Measurements from ENCODE around the gene COL26A1. TPM values are rescaled to one million over a fixed set of nuclear protein-coding genes. Genes with fewer than 3 reads are reported as not detected.

COL26A1 gene
- total RNA-seq, 6 donors from 2014 or later = 0.20 to 1.0 (median 0.30) TPM; not detected in 2

DNA sequence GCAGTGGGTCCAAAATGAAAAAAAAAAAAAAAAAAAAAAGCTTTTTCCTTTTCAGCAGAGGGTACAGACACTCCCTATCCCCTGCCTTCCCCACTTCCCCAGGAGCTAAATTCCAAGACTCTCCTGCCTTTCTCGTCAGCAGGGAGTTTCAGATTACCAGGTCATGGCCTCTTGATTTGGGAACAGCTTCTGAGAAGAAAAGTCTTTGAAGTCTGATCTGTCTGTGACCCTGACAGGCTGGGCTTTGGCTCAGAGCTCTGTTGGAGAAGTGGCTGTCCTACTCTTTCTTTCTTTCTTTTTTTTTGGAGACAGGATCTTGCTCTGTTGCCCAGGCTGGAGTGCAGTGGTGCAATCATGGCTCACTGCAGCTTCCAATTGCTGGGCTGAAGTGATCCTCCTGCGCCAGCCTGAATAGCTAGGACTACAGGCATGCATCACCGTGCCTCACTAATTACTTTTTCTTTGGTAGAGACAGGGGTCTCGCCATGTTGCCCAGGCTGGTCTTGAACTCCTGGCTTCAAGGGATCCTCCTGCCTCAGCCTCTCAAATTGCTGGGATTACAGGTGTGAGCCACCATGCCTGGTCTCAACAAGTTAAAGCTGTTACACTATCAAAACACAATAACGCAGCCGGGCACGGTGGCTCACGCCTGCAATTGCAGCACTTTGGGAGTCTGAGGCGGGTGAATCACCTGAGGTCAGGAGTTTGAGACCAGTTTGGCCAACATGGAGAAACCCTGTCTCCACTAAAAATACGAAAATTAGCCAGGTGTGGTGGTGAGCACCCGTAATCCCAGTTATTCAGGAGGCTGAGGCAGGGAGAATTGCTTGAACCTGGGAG, 59.9 kb downstream of the COL26A1 start:
- 88 to 90% methylated on average over 8 to 11 of the region's 11 CpGs for WGBS, 2 donors
- H3K9me3 ChIP-seq = no peaks in the 10 kb centered on the region
- H3K27me3 ChIP-seq = no peaks in the 10 kb centered on the region
- H3K4me1 ChIP-seq = no peaks in the 10 kb centered on the region
- no peak overlapping the region for H3K4me3 ChIP-seq
- no peaks in the 10 kb centered on the region for H3K36me3 ChIP-seq
- TF ChIP-seq EP300 (IDR thresholded peaks at IDR 0.05) (no peak), POLR2A (IDR thresholded peaks at IDR 0.05) (no peak), POLR2AphosphoS5 (IDR thresholded peaks at IDR 0.05) (no peak)
- TF ChIP-seq, protein P1, sequence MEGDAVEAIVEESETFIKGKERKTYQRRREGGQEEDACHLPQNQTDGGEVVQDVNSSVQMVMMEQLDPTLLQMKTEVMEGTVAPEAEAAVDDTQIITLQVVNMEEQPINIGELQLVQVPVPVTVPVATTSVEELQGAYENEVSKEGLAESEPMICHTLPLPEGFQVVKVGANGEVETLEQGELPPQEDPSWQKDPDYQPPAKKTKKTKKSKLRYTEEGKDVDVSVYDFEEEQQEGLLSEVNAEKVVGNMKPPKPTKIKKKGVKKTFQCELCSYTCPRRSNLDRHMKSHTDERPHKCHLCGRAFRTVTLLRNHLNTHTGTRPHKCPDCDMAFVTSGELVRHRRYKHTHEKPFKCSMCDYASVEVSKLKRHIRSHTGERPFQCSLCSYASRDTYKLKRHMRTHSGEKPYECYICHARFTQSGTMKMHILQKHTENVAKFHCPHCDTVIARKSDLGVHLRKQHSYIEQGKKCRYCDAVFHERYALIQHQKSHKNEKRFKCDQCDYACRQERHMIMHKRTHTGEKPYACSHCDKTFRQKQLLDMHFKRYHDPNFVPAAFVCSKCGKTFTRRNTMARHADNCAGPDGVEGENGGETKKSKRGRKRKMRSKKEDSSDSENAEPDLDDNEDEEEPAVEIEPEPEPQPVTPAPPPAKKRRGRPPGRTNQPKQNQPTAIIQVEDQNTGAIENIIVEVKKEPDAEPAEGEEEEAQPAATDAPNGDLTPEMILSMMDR (IDR thresholded peaks at IDR 0.05) = no peak
- no peak overlapping the region for H3K27ac ChIP-seq
- ATAC-seq (ENCODE audit: low FRiP score in 2 of 2) (no peak), DNase-seq (no peak)

DNA sequence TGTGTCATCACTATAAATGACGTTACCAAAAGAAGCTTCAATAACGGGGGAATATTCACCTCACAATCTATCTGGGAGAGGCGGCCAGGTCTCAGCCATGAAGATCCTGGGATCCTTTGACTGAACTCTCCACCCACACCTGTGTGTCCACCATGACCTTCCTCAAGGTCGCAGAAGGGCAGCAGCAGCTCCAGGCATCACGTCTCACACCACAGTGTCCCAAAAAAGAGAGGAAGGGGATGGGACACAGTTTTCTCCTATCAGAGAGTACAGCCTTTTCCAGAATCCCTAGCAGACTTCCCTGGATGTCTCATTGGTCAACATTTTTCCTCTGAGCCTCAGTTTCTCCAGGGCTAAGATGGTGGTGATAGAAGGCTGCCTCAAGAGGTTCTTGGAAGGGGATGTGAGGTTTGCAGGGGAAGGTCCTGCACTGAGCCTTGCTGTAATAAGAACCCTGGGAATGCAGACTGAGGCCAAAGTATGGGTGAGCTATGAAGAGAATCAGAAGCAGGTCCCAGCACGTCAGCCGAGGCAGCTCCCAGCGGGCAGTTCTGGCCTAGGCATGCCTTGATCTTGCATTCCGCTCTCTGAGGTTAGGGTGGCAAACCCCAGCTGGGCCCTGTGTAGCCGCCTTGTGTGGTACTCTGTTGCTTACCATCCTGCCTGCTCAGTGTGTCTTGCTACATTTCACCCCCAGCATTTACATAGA, 63.8 kb downstream of the COL26A1 start:
- ATAC-seq (ENCODE audit: low FRiP score in 2 of 2) = no peak
- no peaks in the 10 kb centered on the region for H3K36me3 ChIP-seq
- no peak for DNase-seq
- H3K4me3 ChIP-seq = no peak overlapping the region
- no peak overlapping the region for H3K27ac ChIP-seq
- 89 to 93% methylated on average over 8 to 10 of the region's 10 CpGs for WGBS, 2 donors
- no peaks in the 10 kb centered on the region for H3K4me1 ChIP-seq
- no peak for TF ChIP-seq POLR2AphosphoS5 (IDR thresholded peaks at IDR 0.05)
- no peak for TF ChIP-seq EP300 (IDR thresholded peaks at IDR 0.05)
- TF ChIP-seq, protein P1 (IDR thresholded peaks at IDR 0.05) = no peak
- TF ChIP-seq POLR2A (IDR thresholded peaks at IDR 0.05) = no peak
- H3K27me3 ChIP-seq = no peaks in the 10 kb centered on the region
- H3K9me3 ChIP-seq = no peaks in the 10 kb centered on the region

DNA sequence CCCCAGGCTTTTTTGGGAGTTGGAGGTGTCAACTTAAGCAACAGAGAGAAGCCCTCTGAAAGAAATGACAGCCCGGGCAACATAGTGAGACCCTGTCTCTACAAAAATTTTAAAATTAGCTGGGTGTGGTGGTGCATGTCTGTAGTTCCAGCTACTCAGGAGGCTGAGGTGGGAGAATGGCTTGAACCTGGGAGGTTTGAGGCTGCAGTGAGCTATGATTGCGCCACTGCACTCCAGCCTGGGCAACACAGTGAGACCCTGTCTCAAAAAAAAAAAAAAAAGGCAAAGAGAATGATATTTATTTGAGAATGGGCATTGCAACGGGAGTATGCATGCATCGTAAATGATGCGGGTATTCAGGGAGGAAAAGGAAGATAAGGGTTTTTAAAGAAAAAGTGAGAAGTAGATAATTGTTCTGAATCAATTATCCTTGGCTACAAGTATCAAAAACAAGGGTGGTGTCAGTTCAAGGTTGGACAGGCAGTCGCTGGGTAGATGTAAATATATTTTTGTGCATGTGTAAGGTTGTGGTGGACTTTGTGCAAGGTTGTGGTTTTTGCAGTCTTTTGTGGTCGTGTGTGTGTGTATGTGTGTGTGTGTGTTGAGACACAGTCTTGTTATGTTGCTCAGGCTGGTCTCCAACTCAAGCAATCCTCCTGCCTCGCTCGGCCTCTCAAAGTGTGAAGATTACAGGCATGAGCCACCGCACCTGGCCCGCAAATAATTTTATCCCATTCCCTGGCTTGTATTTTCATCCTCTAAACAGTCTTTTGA, 65.6 kb downstream of the COL26A1 start:
- no peaks in the 10 kb centered on the region for H3K9me3 ChIP-seq
- no peaks in the 10 kb centered on the region for H3K27me3 ChIP-seq
- no peak for ATAC-seq (ENCODE audit: low FRiP score in 2 of 2)
- H3K4me1 ChIP-seq = no peaks in the 10 kb centered on the region
- no peak overlapping the region for H3K27ac ChIP-seq
- no peak for TF ChIP-seq POLR2AphosphoS5 (IDR thresholded peaks at IDR 0.05)
- no peak for TF ChIP-seq POLR2A (IDR thresholded peaks at IDR 0.05)
- no peak for TF ChIP-seq EP300 (IDR thresholded peaks at IDR 0.05)
- TF ChIP-seq, protein P1 (IDR thresholded peaks at IDR 0.05) = no peak
- WGBS, 2 donors = 78 to 85% methylated on average over 11 of the region's 11 CpGs
- no peak for DNase-seq
- H3K4me3 ChIP-seq = no peak overlapping the region
- H3K36me3 ChIP-seq = no peaks in the 10 kb centered on the region

DNA sequence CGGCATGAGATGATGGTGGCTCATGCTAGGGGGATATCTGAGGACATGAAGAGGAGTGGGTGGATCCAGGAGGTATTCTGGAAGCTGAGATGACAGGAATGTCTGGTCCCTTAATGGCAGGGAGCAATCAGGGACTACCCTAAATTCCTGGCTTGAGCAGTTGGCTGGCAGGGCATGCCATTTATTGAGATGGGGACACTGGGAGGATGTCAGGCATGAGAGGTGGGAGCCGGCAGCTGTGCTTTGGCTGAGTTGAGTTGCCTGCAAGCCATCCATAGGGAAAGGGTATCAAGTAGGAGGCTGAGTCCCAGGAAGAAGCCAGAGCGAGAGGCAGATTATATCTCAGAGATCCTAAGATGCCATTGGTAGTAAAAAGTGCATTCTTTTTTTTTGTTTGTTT, 69.6 kb downstream of the COL26A1 start:
- H3K27me3 ChIP-seq = peaks cover 0 to 5% (median 0%) of the 10 kb centered on the region in 4 donors
- no peaks in the 10 kb centered on the region for H3K36me3 ChIP-seq
- no peak overlapping the region for H3K4me3 ChIP-seq
- no peaks in the 10 kb centered on the region for H3K4me1 ChIP-seq
- DNase-seq (no peak), ATAC-seq (ENCODE audit: low FRiP score in 2 of 2) (no peak)
- H3K27ac ChIP-seq = no peak overlapping the region
- H3K9me3 ChIP-seq = no peaks in the 10 kb centered on the region
- 85 to 93% methylated on average over 3 of the region's 3 CpGs for WGBS, 2 donors
- TF ChIP-seq, protein P1 (IDR thresholded peaks at IDR 0.05) = no peak
- no peak for TF ChIP-seq POLR2AphosphoS5 (IDR thresholded peaks at IDR 0.05)
- TF ChIP-seq POLR2A (IDR thresholded peaks at IDR 0.05) = no peak
- TF ChIP-seq EP300 (IDR thresholded peaks at IDR 0.05) = no peak
